Measurements from ENCODE around the gene TNS3. TPM values are rescaled to one million over a fixed set of nuclear protein-coding genes. Genes with fewer than 3 reads are reported as not detected.
A peak's percentile ranks its signal among the peaks of the same experiment; 100 is the strongest.
"Not testable (repeated sequence)": the region's sequence is repeated elsewhere in the genome, so short reads cannot be mapped to it uniquely, and the experiment has no call there.

Gene TNS3
- total RNA-seq, 2 experiments from 2014 or later: 0.11 TPM

- no peak overlapping the region for H3K27ac Mint-ChIP-seq
- peaks cover 17% of the 10 kb centered on the region for H3K27me3 Mint-ChIP-seq
- ATAC-seq (no peak), DNase-seq (no peak)
- H3K4me1 Mint-ChIP-seq: no peaks in the 10 kb centered on the region
- H3K36me3 Mint-ChIP-seq (ENCODE audit: low read depth): no peaks in the 10 kb centered on the region
- intact Hi-C loops (cut with DNase I, micrococcal nuclease): no loop called here
- H3K9me3 Mint-ChIP-seq (ENCODE audit: low read depth): peaks cover 3% of the 10 kb centered on the region
- POLR2A ChIA-PET: no interaction called here
- no peak overlapping the region for H3K4me3 Mint-ChIP-seq
- CTCF ChIA-PET: interaction anchor here (0.9 kb wide), 1 partner anchor 366 kb away, joined by 3 read pairs; no protein-coding TSS in a partner anchor
Measured at GRCh38 chr7:47587351-47587750, 5.4 kb upstream of the TNS3 start.

DNA sequence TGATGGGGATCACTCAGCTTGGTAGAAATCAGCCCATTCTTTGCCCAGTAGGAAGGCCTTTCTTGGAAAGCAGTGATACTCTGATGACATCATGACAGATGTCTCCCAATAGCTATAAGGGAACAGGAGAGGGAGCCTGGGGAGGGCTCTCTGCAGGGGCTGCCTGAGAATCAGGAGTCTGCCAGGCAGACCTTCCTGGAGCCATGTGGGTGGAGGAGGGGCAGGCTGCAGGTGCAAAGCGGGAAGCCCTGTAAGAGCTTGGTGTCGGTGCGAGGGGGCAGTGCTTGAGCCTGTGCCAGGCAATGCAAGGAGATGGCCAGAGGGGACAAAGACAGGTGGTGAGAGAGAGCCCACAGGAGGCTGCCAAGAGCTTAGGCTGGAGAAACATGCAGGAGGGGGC lies 5.0 kb upstream of the TNS3 start:
- DNase-seq (no peak), ATAC-seq (no peak)
- peaks cover 3% of the 10 kb centered on the region for H3K9me3 Mint-ChIP-seq (ENCODE audit: low read depth)
- no peaks in the 10 kb centered on the region for H3K4me1 Mint-ChIP-seq
- H3K27me3 Mint-ChIP-seq: peaks cover 19% of the 10 kb centered on the region
- ChIA-PET CTCF (no interaction called here), POLR2A (no interaction called here)
- no peaks in the 10 kb centered on the region for H3K36me3 Mint-ChIP-seq (ENCODE audit: low read depth)
- intact Hi-C loops (cut with DNase I, micrococcal nuclease): no loop called here
- no peak overlapping the region for H3K27ac Mint-ChIP-seq
- H3K4me3 Mint-ChIP-seq: no peak overlapping the region

- ATAC-seq; H3K4me1 Mint-ChIP-seq; DNase-seq; H3K36me3 Mint-ChIP-seq (ENCODE audit: low read depth); CTCF ChIA-PET; POLR2A ChIA-PET; intact Hi-C loops (cut with DNase I, micrococcal nuclease); H3K4me3 Mint-ChIP-seq; H3K9me3 Mint-ChIP-seq (ENCODE audit: low read depth); H3K27ac Mint-ChIP-seq: not testable (repeated sequence)
- H3K27me3 Mint-ChIP-seq: peaks cover 19% of the 10 kb centered on the region
Measured at GRCh38 chr7:47586161-47586670, 4.3 kb upstream of the TNS3 start.

DNA sequence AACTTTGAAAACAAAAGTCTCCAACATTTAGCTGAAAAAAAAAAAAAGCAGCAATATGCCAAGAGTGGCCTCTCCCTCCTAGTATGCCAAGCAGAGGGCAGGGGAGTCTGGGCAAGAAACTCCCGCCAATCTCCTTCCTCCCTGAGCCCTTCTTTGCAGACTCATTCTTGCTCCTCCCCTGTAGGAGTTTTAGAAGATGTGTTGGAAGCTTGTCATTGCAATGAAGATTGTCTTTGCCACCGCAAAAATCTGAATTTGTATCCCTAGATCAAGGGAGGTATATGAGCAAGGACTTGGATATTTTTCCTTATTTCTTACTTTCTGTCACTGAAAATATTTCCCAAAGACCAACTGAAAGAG lies 2.6 kb upstream of the TNS3 start:
- POLR2A ChIA-PET: no interaction called here
- Mint-ChIP-seq H3K27me3 (peaks cover 30% of the 10 kb centered on the region), H3K27ac (no peak overlapping the region), H3K4me3 (no peak overlapping the region), H3K9me3 (ENCODE audit: low read depth) (peaks cover 3% of the 10 kb centered on the region), H3K4me1 (no peaks in the 10 kb centered on the region), H3K36me3 (ENCODE audit: low read depth) (no peaks in the 10 kb centered on the region)
- CTCF ChIA-PET: no interaction called here
- intact Hi-C loops (cut with DNase I, micrococcal nuclease): no loop called here
- DNase-seq (no peak), ATAC-seq (no peak)

DNA sequence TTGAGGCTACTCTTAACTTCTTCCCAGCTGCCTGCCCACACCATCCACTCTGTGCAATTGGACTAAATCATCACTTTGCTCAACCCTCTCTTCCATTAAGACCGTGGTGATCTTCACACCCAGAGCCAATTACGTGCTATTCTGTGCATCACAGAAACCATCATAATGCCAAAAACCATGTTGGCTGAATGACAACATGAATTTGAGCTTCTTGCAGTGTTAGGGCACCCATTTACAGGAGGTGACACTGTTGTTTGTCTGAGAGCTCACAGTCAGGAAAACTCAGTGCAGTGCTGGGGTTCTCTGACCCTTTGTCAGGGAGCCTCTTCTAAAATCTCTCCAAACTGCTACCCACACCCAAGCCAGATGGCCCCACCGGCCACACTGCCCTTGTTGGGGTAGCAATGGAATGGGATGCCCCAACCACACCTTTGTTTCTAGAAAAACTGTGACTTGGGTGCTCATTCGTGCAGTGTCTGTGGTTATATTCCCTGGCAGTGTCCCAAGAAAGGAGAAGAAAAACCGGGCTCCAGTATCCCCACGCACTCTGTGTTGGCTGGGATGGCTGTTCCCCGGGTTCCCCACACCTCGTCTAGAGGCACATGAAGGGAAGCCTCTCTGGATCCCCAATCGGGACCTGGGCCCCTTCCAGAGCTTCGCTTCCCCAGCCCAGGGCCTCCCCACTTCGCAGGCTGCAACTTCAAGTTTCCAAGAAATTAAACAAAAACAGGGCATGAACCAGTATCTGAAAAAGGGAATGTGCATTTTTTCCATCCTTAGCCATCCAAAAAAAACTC lies 2.0 kb upstream of the TNS3 start:
- H3K27ac Mint-ChIP-seq: no peak overlapping the region
- CTCF ChIA-PET: no interaction called here
- peaks cover 3% of the 10 kb centered on the region for H3K9me3 Mint-ChIP-seq (ENCODE audit: low read depth)
- intact Hi-C loops (cut with DNase I, micrococcal nuclease): no loop called here
- peaks cover 30% of the 10 kb centered on the region for H3K27me3 Mint-ChIP-seq
- no peaks in the 10 kb centered on the region for H3K4me1 Mint-ChIP-seq
- H3K4me3 Mint-ChIP-seq: no peak overlapping the region
- POLR2A ChIA-PET: no interaction called here
- ATAC-seq (no peak), DNase-seq (no peak)
- H3K36me3 Mint-ChIP-seq (ENCODE audit: low read depth): no peaks in the 10 kb centered on the region

DNA sequence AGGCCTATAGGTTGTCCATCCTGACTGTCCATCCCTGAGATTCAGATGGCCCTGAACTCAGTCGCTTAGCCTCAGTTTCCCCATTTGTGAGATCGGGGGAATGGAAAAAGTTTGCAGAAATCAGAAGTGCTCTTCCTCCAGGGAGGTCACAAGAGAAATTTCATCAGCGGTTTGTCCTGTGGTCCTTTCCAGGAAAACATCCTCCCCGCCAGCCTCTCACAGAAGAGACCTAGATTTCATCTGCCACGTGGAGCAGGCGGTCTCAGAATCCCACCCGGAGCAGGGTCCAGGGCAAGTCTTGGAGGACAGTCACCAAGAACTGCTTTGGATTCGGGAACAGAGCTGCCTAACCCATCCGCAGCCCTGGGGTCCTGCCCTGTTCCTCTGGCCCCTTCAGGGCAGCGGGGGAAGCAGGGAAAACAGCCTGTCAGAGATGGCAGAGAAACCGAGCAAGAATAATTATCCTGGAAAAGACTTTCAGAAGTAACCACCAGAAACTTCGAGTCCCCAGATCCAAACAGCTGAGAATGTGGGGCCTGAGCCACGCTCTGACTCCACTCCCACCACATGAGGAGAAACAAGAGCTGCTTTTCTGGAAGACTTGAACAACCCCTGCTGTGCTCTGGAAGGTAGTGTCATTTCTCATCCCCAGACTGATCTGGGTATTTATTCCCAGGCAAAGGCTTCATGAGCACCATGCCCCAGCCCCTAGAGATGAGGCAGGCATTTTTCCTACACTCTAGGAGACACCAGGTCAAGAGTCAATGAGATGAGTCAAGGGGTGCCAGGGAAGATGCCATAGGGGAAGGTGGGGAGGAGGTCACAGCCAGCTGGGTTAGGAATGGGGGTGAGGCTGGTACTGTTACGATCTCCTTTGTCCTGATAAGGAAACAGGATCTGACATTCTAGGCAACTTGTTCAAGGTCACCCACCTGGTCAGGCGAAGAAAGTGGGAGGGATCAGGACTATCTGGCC lies 1.1 kb upstream of the TNS3 start:
- intact Hi-C loops (cut with DNase I, micrococcal nuclease): no loop called here
- POLR2A ChIA-PET: no interaction called here
- peaks cover 3% of the 10 kb centered on the region for H3K9me3 Mint-ChIP-seq (ENCODE audit: low read depth)

GRCh38 chr7:47581438-47581803 lies 490 bp downstream of the TNS3 start:
- intact Hi-C loops (cut with DNase I, micrococcal nuclease): no loop called here
- Mint-ChIP-seq H3K4me3 (no peak overlapping the region), H3K36me3 (ENCODE audit: low read depth) (no peaks in the 10 kb centered on the region), H3K4me1 (no peaks in the 10 kb centered on the region), H3K27ac (no peak overlapping the region), H3K9me3 (ENCODE audit: low read depth) (peaks cover 3% of the 10 kb centered on the region), H3K27me3 (peaks cover 30% of the 10 kb centered on the region)
- CTCF ChIA-PET: no interaction called here
- no peak for ATAC-seq
- DNase-seq: no peak
- POLR2A ChIA-PET: no interaction called here

More for the DNA sequence above, 1.1 kb upstream of the TNS3 start:
- CTCF ChIA-PET: no interaction called here
- DNase-seq (no peak), ATAC-seq (no peak)
- H3K27ac Mint-ChIP-seq: no peak overlapping the region
- peaks cover 30% of the 10 kb centered on the region for H3K27me3 Mint-ChIP-seq
- H3K4me1 Mint-ChIP-seq: no peaks in the 10 kb centered on the region
- H3K36me3 Mint-ChIP-seq (ENCODE audit: low read depth): no peaks in the 10 kb centered on the region
- no peak overlapping the region for H3K4me3 Mint-ChIP-seq

DNA sequence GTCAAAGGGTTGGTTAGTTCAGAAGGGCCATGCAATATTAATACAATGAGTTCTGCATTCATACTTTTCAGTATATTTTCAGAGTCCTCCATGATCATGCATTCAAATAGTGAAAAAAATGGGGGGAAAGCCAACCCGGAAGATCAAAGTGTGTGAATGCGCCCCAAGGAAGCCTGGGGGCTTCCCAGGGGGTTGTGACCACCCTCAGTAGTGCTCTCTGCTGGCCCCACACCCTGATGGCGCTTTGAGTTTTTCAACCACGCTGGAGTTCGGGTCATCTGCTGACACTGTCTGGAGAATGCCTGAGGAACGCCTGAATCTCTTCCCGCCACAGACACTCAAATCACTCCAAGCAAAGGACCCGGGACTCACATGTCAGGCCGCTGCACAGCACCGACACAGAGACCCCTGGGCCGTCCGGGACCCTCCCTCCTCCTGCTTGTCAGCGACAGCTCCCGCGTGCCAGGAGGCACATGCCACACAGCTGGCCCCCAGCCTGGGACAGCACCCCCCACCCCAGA lies 1.0 kb downstream of the TNS3 start:
- Mint-ChIP-seq H3K9me3 (ENCODE audit: low read depth) (peaks cover 3% of the 10 kb centered on the region), H3K27ac (no peak overlapping the region), H3K27me3 (peaks cover 30% of the 10 kb centered on the region), H3K4me3 (no peak overlapping the region), H3K36me3 (ENCODE audit: low read depth) (no peaks in the 10 kb centered on the region), H3K4me1 (no peaks in the 10 kb centered on the region)
- intact Hi-C loops (cut with DNase I, micrococcal nuclease): no loop called here
- ChIA-PET POLR2A (no interaction called here), CTCF (no interaction called here)
- ATAC-seq (no peak), DNase-seq (no peak)

DNA sequence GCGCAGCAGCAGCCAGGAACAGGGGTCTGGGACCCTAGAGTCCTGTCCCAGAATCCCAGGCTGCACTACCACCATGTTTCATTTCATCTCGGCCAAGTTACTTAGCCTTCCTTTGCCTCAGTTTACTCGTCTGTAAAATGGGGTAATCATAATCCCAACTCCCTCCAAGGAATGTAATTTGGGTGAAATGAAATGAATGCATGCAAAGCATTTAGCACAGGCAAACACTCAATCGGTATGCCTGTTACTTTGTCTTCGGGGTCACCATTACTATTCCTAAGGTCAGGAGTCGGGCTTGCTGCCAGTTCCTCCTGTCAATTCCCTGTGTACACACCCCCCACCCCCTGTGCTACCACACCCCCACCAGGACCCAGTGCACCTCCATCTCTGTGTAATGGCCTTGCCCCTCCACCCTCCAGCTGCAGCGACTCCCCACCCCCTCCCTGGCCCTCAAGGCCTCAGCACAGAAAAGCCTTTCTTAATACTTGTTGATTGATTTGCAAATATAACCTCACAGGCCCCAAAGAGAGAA lies 1.7 kb downstream of the TNS3 start:
- Mint-ChIP-seq H3K4me1 (no peaks in the 10 kb centered on the region), H3K27ac (no peak overlapping the region), H3K27me3 (peaks cover 28% of the 10 kb centered on the region), H3K9me3 (ENCODE audit: low read depth) (peaks cover under 1% of the 10 kb centered on the region), H3K36me3 (ENCODE audit: low read depth) (no peaks in the 10 kb centered on the region), H3K4me3 (no peak overlapping the region)
- ChIA-PET CTCF (interaction anchor here (0.6 kb wide), 1 partner anchor 1640 kb away, joined by 4 read pairs; no protein-coding TSS in a partner anchor), POLR2A (no interaction called here)
- intact Hi-C loops (cut with DNase I, micrococcal nuclease): no loop called here
- ATAC-seq: no peak
- DNase-seq: no peak

DNA sequence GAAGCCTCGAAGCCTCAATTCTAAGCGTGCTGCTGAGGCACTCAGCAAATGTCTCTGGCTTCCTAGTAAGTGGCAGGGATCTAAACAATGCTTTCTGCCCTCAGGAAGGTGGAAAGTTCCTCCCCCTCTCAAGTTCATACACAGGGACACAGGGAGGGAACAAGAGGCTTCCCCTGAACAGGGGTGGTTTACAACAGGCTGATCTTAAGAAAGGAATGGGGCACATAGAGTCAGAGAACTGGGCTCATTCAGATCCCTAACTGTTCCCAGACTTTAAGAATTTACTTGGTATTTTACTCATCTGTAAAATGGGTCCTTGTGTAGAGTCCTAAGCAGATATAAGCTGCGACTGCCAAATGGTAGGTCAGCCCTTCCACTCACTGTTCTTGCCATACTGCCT lies 2.5 kb downstream of the TNS3 start:
- no peaks in the 10 kb centered on the region for H3K4me1 Mint-ChIP-seq
- intact Hi-C loops (cut with DNase I, micrococcal nuclease): no loop called here
- no peaks in the 10 kb centered on the region for H3K36me3 Mint-ChIP-seq (ENCODE audit: low read depth)
- DNase-seq: no peak
- no peak for ATAC-seq
- peaks cover 27% of the 10 kb centered on the region for H3K27me3 Mint-ChIP-seq
- CTCF ChIA-PET: interaction anchor here (0.6 kb wide), 1 partner anchor 235 kb away, joined by 3 read pairs; no protein-coding TSS in a partner anchor
- no peak overlapping the region for H3K4me3 Mint-ChIP-seq
- H3K9me3 Mint-ChIP-seq (ENCODE audit: low read depth): no peaks in the 10 kb centered on the region
- H3K27ac Mint-ChIP-seq: no peak overlapping the region
- POLR2A ChIA-PET: no interaction called here

DNA sequence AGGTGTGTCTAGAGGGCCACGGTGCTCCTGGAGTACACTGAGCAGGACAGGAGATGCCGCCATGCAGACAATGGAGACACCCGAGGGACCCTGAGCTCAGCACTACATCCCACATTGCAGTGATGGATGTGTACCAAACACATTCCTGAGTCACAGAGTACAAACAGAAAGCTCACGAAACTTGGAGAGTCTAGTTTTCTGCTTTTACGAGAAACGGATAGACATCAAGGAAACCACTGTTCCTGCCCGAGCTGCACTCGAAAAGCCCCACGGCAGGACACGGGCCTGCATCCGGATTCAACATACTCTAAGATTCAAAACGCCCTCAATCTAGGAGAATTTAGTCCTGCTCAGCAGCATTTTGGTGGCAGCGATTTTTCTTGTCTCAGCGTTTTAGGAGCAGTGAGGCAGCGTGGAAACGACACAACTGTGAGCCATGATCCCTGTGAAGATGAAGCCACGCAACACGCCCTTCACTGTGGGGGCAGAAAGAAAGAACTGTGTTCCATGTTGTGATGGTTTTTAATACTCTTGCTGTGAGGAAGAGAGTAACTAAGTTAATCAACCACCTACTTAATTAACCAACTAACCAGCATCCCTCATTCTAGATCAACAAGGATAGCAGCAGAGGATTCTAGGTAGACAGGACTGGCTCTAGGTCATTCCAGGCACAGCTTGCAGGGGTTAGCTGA lies 3.2 kb downstream of the TNS3 start:
- DNase-seq (no peak), ATAC-seq (peak; percentile 42)
- ChIA-PET CTCF (interaction anchor here (0.6 kb wide), 1 partner anchor 235 kb away, joined by 3 read pairs; no protein-coding TSS in a partner anchor), POLR2A (no interaction called here)
- Mint-ChIP-seq H3K27ac (no peak overlapping the region), H3K27me3 (peaks cover 26% of the 10 kb centered on the region), H3K4me1 (no peaks in the 10 kb centered on the region), H3K4me3 (no peak overlapping the region), H3K9me3 (ENCODE audit: low read depth) (no peaks in the 10 kb centered on the region), H3K36me3 (ENCODE audit: low read depth) (no peaks in the 10 kb centered on the region)
- intact Hi-C loops (cut with DNase I, micrococcal nuclease): no loop called here
